Neutrophil (primary cell): ENCODE measurements around the gene UBALD2.
"Not testable (repeated sequence)": the region's sequence is repeated elsewhere in the genome, so short reads cannot be mapped to it uniquely, and the experiment has no call there.

Source experiments
- H3K27ac ChIP-seq: fragments of 200-600 bp; sonication (generic); 2 replicates; pipeline ENCODE4 v1.5.1; 2016; ENCODE audit warnings: mild to moderate bottlenecking, moderate library complexity
- H3K27me3 ChIP-seq: fragments of 200-600 bp; sonication (generic); 2 replicates; pipeline ENCODE4 v1.6.0; 2016; ENCODE audit warnings: mild to moderate bottlenecking
- H3K36me3 ChIP-seq: fragments of 200-600 bp; sonication (generic); 2 replicates; pipeline ENCODE4 v1.5.1; 2017
- H3K4me1 ChIP-seq, 2 experiments: fragments of 200-600 bp in 1 of 2; sonication (generic) in 1 of 2; 1 replicate in 1 of 2; 2 replicates in 1 of 2; pipeline versions ENCODE4 v1.5.1 to v1.6.1; 2013 to 2016; ENCODE audit warnings: low read depth in 1 of 2, low read length in 1 of 2, mild to moderate bottlenecking in 1 of 2, moderate library complexity in 1 of 2; ENCODE audit not compliant: control insufficient read depth in 1 of 2, insufficient read depth in 1 of 2
- H3K4me3 ChIP-seq, 2 experiments: fragments of 200-600 bp in 1 of 2; sonication (generic) in 1 of 2; 1 replicate in 1 of 2; 2 replicates in 1 of 2; pipeline ENCODE4 v1.5.1; 2013 to 2016; ENCODE audit warnings: low read depth in 1 of 2, low read length in 1 of 2, mild to moderate bottlenecking in 1 of 2, moderate library complexity in 1 of 2
- H3K9me3 ChIP-seq: fragments of 200-600 bp; sonication (generic); 2 replicates; pipeline ENCODE4 v1.5.1; 2016
- CTCF ChIP-seq: fragments of 200-600 bp; sonication (generic); IDR thresholded peaks from 2 replicates; pipeline ENCODE4 v1.5.1; 2016; ENCODE audit warnings: antibody characterized with exemption

UBALD2 gene

GRCh38 chr17:76253841-76254240 is 11.3 kb upstream of the UBALD2 start:
- H3K4me1 ChIP-seq: peaks cover 43 to 44% of the 10 kb centered on the region in 2 experiments
- peak overlapping the region in 1 of 2 experiments; percentile 64 for H3K4me3 ChIP-seq
- H3K9me3 ChIP-seq: no peaks in the 10 kb centered on the region
- H3K36me3 ChIP-seq: no peaks in the 10 kb centered on the region
- no peak for TF ChIP-seq CTCF
- no peaks in the 10 kb centered on the region for H3K27me3 ChIP-seq
- H3K27ac ChIP-seq: peak overlapping the region; percentile 99

DNA sequence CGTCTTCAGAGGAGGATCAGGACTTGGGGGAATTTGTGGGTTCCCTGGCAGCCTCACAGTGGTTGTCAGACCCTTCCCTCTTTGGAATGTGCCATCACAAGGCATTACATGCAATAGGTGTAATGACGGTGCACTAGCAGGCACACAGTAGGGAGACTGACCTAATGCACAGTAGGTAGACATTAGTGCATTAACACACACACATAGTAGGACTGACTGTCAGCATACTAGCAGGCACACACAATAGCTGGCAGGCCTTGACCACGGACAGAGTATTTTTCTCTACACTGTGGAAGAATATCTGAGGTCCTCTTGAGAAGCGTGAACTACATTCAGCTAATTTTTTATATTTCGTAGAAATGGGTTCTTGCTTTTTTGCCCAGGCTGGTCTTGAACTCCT is 10.9 kb upstream of the UBALD2 start:
- Histone ChIP-seq H3K27me3 (no peaks in the 10 kb centered on the region), H3K9me3 (no peaks in the 10 kb centered on the region), H3K4me3 (no peak overlapping the region), H3K36me3 (no peaks in the 10 kb centered on the region), H3K4me1 (peaks cover 43 to 44% of the 10 kb centered on the region in 2 experiments), H3K27ac (peak overlapping the region; percentile 99)
- TF ChIP-seq CTCF: no peak

- Histone ChIP-seq H3K4me3 (no peak overlapping the region), H3K4me1 (peaks cover 47 to 48% of the 10 kb centered on the region in 2 experiments), H3K9me3 (no peaks in the 10 kb centered on the region), H3K36me3 (no peaks in the 10 kb centered on the region), H3K27ac (no peak overlapping the region), H3K27me3 (no peaks in the 10 kb centered on the region)
- no peak for TF ChIP-seq CTCF
These were observed 9.2 kb upstream of the UBALD2 start for GRCh38 chr17:76255801-76256429.

DNA sequence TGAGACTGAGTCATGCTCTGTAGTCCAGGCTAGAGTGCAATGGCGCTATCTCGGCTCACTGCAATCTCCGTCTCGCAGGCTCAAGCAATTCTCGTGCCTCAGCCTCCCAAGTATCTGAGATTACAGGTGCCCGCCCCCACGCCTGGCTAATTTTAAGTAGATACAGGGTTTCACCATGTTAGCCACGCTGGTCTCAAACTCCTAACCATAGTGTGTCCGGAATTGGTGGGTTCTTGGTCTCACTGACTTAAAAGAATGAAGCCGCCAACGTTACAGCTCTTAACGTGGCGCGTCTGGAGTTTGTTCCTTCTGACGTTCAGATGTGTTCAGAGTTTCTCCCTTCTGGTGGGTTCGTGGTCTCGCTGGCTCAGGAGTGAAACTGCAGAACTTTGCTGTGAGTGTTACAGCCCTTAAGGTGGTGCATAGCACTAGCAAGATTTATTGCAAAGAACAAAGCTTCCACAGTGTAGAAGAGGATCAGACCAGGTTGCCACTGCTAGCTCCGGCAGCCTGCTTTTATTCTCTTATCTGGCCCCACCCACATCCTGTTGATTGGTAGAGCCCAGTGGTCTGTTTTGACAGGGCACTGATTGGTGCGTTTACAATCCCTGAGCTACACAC is 8.6 kb upstream of the UBALD2 start:
- not testable (repeated sequence) for H3K27me3 ChIP-seq, H3K27ac ChIP-seq, H3K4me3 ChIP-seq, H3K9me3 ChIP-seq, H3K36me3 ChIP-seq
- H3K4me1 ChIP-seq: peaks cover 47 to 48% of the 10 kb centered on the region in 2 experiments

- no peaks in the 10 kb centered on the region for H3K36me3 ChIP-seq
- peaks cover 52 to 57% of the 10 kb centered on the region in 2 experiments for H3K4me1 ChIP-seq
- TF ChIP-seq CTCF: no peak
- H3K27me3 ChIP-seq: no peaks in the 10 kb centered on the region
- H3K9me3 ChIP-seq: no peaks in the 10 kb centered on the region
- peak overlapping the region; percentile 64 for H3K27ac ChIP-seq
- H3K4me3 ChIP-seq: no peak overlapping the region
These were observed 4.9 kb upstream of the UBALD2 start for GRCh38 chr17:76260220-76260619.

GRCh38 chr17:76260669-76261068 is 4.5 kb upstream of the UBALD2 start:
- H3K9me3 ChIP-seq: no peaks in the 10 kb centered on the region
- no peaks in the 10 kb centered on the region for H3K36me3 ChIP-seq
- TF ChIP-seq CTCF: no peak
- no peak overlapping the region for H3K4me3 ChIP-seq
- peaks cover 52 to 57% of the 10 kb centered on the region in 2 experiments for H3K4me1 ChIP-seq
- H3K27ac ChIP-seq: peak overlapping the region; percentile 64
- no peaks in the 10 kb centered on the region for H3K27me3 ChIP-seq
